Measurements from ENCODE around the gene ACOXL. TPM values are rescaled to one million over a fixed set of nuclear protein-coding genes. Genes with fewer than 3 reads are reported as not detected.

The ACOXL gene
- total and polyA plus RNA-seq, 10 of the 15 experiments (the other 5 are each of a cell fraction or from before 2014, with no cell fraction given) = 0.05 to 1.3 (median 0.71) TPM

DNA sequence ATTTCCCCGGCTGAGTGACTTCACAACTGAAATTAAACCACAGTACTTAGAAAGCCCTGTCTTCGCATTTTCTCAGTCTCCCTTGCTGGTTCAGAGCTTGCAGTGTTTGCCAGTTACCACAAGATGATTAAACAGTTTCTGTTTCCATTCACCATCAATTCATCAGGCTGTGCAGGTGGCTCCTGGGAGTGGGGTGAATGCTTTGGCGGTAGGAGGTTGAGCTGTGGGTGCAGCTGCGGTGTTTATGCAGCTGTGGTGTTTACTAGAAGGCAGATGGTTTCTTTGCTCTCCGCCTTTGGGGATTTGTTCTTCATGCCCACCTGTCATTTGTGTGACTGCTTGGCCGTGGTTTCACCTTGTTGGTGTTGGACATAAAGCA lies 16.1 kb downstream of the ACOXL start (continued):
- TF ChIP-seq, protein P1, sequence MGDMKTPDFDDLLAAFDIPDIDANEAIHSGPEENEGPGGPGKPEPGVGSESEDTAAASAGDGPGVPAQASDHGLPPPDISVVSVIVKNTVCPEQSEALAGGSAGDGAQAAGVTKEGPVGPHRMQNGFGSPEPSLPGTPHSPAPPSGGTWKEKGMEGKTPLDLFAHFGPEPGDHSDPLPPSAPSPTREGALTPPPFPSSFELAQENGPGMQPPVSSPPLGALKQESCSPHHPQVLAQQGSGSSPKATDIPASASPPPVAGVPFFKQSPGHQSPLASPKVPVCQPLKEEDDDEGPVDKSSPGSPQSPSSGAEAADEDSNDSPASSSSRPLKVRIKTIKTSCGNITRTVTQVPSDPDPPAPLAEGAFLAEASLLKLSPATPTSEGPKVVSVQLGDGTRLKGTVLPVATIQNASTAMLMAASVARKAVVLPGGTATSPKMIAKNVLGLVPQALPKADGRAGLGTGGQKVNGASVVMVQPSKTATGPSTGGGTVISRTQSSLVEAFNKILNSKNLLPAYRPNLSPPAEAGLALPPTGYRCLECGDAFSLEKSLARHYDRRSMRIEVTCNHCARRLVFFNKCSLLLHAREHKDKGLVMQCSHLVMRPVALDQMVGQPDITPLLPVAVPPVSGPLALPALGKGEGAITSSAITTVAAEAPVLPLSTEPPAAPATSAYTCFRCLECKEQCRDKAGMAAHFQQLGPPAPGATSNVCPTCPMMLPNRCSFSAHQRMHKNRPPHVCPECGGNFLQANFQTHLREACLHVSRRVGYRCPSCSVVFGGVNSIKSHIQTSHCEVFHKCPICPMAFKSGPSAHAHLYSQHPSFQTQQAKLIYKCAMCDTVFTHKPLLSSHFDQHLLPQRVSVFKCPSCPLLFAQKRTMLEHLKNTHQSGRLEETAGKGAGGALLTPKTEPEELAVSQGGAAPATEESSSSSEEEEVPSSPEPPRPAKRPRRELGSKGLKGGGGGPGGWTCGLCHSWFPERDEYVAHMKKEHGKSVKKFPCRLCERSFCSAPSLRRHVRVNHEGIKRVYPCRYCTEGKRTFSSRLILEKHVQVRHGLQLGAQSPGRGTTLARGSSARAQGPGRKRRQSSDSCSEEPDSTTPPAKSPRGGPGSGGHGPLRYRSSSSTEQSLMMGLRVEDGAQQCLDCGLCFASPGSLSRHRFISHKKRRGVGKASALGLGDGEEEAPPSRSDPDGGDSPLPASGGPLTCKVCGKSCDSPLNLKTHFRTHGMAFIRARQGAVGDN (IDR thresholded peaks at IDR 0.05) = no peak
- TF ChIP-seq STAT3 (IDR thresholded peaks at IDR 0.05; ENCODE audit: low read depth, low read length) (0 out of 2 replicates have a peak, but pooled peaks have one; percentile 72), NR2C2 (IDR thresholded peaks at IDR 0.05; ENCODE audit: borderline replicate concordance, control insufficient read depth, insufficient read length, low read depth) (no peak), SPI1 (IDR thresholded peaks at IDR 0.05; ENCODE audit: borderline replicate concordance, insufficient read depth, low read depth, low read length) (no peak), POLR2AphosphoS5 (IDR thresholded peaks at IDR 0.05; ENCODE audit: low read length) (peak; percentile 34; the same call in 1 of the 2 replicates), CBX3 (IDR thresholded peaks at IDR 0.05; ENCODE audit: borderline replicate concordance, low read depth) (no peak), MYB (IDR thresholded peaks at IDR 0.05; ENCODE audit: borderline replicate concordance, low read depth, low read length) (no peak), SREBF2 (IDR thresholded peaks at IDR 0.05; ENCODE audit: low read length) (peak; percentile 31; the same call in 1 of the 2 replicates), CBX5 (IDR thresholded peaks at IDR 0.05; ENCODE audit: low read depth) (peak; percentile 82; the same call in 1 of the 2 replicates), EGR1 (IDR thresholded peaks at IDR 0.05; ENCODE audit: borderline replicate concordance in 1 of 2, low read depth in 2 of 2, low read length in 2 of 2) (no peak), NFYB (IDR thresholded peaks at IDR 0.05; ENCODE audit: insufficient read depth, low read depth, low read length) (0 out of 2 replicates have a peak, but pooled peaks have one; percentile 13), SUZ12 (IDR thresholded peaks at IDR 0.05; ENCODE audit: unreplicated experiment) (no peak), SRF (IDR thresholded peaks at IDR 0.05; ENCODE audit: low read depth in 2 of 2, low read length in 2 of 2) (0 out of 4 replicates have a peak, but pooled peaks of 1 of the 2 experiments have one; percentile 38), ZBED1 (IDR thresholded peaks at IDR 0.05; ENCODE audit: borderline replicate concordance) (peak; percentile 94), SIN3A (IDR thresholded peaks at IDR 0.05; ENCODE audit: low read depth, low read length) (peak; percentile 65; the same call in 1 of the 2 replicates)
- TF ChIP-seq, protein P2, sequence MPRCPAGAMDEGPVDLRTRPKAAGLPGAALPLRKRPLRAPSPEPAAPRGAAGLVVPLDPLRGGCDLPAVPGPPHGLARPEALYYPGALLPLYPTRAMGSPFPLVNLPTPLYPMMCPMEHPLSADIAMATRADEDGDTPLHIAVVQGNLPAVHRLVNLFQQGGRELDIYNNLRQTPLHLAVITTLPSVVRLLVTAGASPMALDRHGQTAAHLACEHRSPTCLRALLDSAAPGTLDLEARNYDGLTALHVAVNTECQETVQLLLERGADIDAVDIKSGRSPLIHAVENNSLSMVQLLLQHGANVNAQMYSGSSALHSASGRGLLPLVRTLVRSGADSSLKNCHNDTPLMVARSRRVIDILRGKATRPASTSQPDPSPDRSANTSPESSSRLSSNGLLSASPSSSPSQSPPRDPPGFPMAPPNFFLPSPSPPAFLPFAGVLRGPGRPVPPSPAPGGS (IDR thresholded peaks at IDR 0.05; ENCODE audit: borderline replicate concordance, insufficient read depth, low read depth, low read length, poor library complexity, severe bottlenecking) = peak; percentile 79
- TF ChIP-seq, protein P3, sequence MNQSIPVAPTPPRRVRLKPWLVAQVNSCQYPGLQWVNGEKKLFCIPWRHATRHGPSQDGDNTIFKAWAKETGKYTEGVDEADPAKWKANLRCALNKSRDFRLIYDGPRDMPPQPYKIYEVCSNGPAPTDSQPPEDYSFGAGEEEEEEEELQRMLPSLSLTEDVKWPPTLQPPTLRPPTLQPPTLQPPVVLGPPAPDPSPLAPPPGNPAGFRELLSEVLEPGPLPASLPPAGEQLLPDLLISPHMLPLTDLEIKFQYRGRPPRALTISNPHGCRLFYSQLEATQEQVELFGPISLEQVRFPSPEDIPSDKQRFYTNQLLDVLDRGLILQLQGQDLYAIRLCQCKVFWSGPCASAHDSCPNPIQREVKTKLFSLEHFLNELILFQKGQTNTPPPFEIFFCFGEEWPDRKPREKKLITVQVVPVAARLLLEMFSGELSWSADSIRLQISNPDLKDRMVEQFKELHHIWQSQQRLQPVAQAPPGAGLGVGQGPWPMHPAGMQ (IDR thresholded peaks at IDR 0.05; ENCODE audit: borderline replicate concordance) = peak; percentile 81
- TF ChIP-seq, protein P4, sequence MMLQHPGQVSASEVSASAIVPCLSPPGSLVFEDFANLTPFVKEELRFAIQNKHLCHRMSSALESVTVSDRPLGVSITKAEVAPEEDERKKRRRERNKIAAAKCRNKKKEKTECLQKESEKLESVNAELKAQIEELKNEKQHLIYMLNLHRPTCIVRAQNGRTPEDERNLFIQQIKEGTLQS (IDR thresholded peaks at IDR 0.05; ENCODE audit: borderline replicate concordance, extremely low read depth, low read depth, low read length) = no peak
- TF ChIP-seq, protein P5, sequence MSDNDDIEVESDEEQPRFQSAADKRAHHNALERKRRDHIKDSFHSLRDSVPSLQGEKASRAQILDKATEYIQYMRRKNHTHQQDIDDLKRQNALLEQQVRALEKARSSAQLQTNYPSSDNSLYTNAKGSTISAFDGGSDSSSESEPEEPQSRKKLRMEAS (IDR thresholded peaks at IDR 0.05; ENCODE audit: low read depth, low read length) = peak; percentile 53; the same call in 1 of the 2 replicates
- TF ChIP-seq, protein P6, sequence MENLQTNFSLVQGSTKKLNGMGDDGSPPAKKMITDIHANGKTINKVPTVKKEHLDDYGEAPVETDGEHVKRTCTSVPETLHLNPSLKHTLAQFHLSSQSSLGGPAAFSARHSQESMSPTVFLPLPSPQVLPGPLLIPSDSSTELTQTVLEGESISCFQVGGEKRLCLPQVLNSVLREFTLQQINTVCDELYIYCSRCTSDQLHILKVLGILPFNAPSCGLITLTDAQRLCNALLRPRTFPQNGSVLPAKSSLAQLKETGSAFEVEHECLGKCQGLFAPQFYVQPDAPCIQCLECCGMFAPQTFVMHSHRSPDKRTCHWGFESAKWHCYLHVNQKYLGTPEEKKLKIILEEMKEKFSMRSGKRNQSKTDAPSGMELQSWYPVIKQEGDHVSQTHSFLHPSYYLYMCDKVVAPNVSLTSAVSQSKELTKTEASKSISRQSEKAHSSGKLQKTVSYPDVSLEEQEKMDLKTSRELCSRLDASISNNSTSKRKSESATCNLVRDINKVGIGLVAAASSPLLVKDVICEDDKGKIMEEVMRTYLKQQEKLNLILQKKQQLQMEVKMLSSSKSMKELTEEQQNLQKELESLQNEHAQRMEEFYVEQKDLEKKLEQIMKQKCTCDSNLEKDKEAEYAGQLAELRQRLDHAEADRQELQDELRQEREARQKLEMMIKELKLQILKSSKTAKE (IDR thresholded peaks at IDR 0.05; ENCODE audit: low read depth, poor library complexity, severe bottlenecking) = peak; percentile 97

All from GM12878 (cell line).